ENCODE data around the gene MINK1.

DNA sequence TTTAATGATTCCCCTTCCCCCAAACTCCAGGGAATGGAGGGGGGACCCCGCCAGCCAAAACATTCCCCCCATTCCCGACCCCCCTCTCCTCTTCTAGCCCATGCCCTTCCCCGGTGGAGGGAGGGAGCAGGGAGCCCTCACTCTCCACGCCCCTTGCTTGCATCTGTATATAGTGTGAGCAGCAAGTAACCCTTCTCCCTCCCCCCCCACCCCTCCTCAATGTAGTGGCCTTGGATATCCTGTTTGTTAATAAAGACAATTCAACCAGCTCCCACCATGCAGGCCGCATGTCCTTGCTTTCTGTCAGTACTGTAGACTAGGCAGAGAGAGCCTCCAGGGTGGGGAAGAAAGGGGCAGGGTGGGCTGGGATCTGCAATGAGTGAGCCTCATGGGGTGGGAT lies 64.6 kb downstream of the MINK1 start:
- TF ChIP-seq, protein P1, sequence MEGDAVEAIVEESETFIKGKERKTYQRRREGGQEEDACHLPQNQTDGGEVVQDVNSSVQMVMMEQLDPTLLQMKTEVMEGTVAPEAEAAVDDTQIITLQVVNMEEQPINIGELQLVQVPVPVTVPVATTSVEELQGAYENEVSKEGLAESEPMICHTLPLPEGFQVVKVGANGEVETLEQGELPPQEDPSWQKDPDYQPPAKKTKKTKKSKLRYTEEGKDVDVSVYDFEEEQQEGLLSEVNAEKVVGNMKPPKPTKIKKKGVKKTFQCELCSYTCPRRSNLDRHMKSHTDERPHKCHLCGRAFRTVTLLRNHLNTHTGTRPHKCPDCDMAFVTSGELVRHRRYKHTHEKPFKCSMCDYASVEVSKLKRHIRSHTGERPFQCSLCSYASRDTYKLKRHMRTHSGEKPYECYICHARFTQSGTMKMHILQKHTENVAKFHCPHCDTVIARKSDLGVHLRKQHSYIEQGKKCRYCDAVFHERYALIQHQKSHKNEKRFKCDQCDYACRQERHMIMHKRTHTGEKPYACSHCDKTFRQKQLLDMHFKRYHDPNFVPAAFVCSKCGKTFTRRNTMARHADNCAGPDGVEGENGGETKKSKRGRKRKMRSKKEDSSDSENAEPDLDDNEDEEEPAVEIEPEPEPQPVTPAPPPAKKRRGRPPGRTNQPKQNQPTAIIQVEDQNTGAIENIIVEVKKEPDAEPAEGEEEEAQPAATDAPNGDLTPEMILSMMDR (IDR thresholded peaks at IDR 0.05 in 2 of 3, conservative IDR thresholded peaks at IDR 0.05 in 1 of 3; ENCODE audit: control insufficient read depth in 2 of 3, extremely low read depth in 1 of 3, insufficient read depth in 1 of 3, low read depth in 3 of 3, low read length in 3 of 3) = no peak
- TF ChIP-seq POLR2A (IDR thresholded peaks at IDR 0.05; ENCODE audit: low read depth, low read length) = no peak
- TF ChIP-seq SMC3 (IDR thresholded peaks at IDR 0.05; ENCODE audit: borderline replicate concordance, low read length) = no peak
- TF ChIP-seq EP300 (IDR thresholded peaks at IDR 0.05; ENCODE audit: borderline replicate concordance in 1 of 2, control insufficient read depth in 1 of 2, low read depth in 2 of 2, low read length in 2 of 2) = no peak
- TF ChIP-seq EZH2 (IDR thresholded peaks at IDR 0.05; ENCODE audit: borderline replicate concordance, control insufficient read depth, low read depth, low read length) = no peak
